Measurements from ENCODE around the gene SOX4. TPM values are rescaled to one million over a fixed set of nuclear protein-coding genes. Genes with fewer than 3 reads are reported as not detected.
A peak's percentile ranks its signal among the peaks of the same experiment; 100 is the strongest.

The SOX4 gene
- total and polyA plus RNA-seq, 5 experiments from 2014 or later = 1.0 to 2.0 (median 1.4) TPM

GRCh38 chr6:21595285-21596144 is 2.0 kb downstream of the SOX4 start:
- peak; percentile 17 to 31 for ATAC-seq
- POLR2A ChIA-PET = interaction anchor here (0.5 to 1.2 kb wide), 2 partner anchors 158 to 1276 kb away, joined by 3 read pairs; no protein-coding TSS in a partner anchor
- Mint-ChIP-seq H3K4me3 (peak overlapping the region in 9 of 10 donors; percentile 83 to 96 (median 91)), H3K4me1 (peaks cover 12 to 36% (median 26%) of the 10 kb centered on the region in 4 donors), H3K27ac (peak overlapping the region; percentile 60 to 93 (median 90)), H3K36me3 (peaks cover 0 to 3% (median 0%) of the 10 kb centered on the region in 3 donors), H3K9me3 (peaks cover 0 to 2% (median 0%) of the 10 kb centered on the region in 9 donors), H3K27me3 (peaks cover 4 to 24% (median 16%) of the 10 kb centered on the region in 5 donors)
- peak in 8 of 10 donors; percentile 12 to 50 (median 30) for DNase-seq

- Mint-ChIP-seq H3K36me3 (peaks cover 0 to 3% (median 0%) of the 10 kb centered on the region in 3 donors), H3K4me3 (peak overlapping the region in 9 of 10 donors; percentile 83 to 96 (median 91)), H3K27me3 (peaks cover 6 to 29% (median 16%) of the 10 kb centered on the region in 5 donors), H3K4me1 (peaks cover 12 to 36% (median 26%) of the 10 kb centered on the region in 4 donors), H3K27ac (peak overlapping the region; percentile 60 to 93 (median 90)), H3K9me3 (peaks cover 0 to 2% (median 0%) of the 10 kb centered on the region in 9 donors)
- peak in 1 of 2 donors; percentile 18 for ATAC-seq
- DNase-seq = peak in 8 of 10 donors; percentile 6 to 48 (median 30)
- POLR2A ChIA-PET = no interaction called here
Observed at GRCh38 chr6:21596145-21596948, 2.8 kb downstream of the SOX4 start.

GRCh38 chr6:21596949-21597682 is 3.6 kb downstream of the SOX4 start:
- H3K27ac Mint-ChIP-seq = peak overlapping the region; percentile 4 to 93 (median 76)
- peaks cover 0 to 3% (median 0%) of the 10 kb centered on the region in 3 donors for H3K36me3 Mint-ChIP-seq
- H3K27me3 Mint-ChIP-seq = peaks cover 13 to 33% (median 22%) of the 10 kb centered on the region in 5 donors
- peaks cover 12 to 36% (median 26%) of the 10 kb centered on the region in 4 donors for H3K4me1 Mint-ChIP-seq
- ATAC-seq = no peak
- DNase-seq = peak in 3 of 10 donors; percentile 36 to 44 (median 38)
- peak overlapping the region in 9 of 10 donors; percentile 83 to 96 (median 91) for H3K4me3 Mint-ChIP-seq
- peaks cover 0 to 2% (median 0%) of the 10 kb centered on the region in 9 donors for H3K9me3 Mint-ChIP-seq
- POLR2A ChIA-PET = no interaction called here

GRCh38 chr6:21597801-21598673 is 4.5 kb downstream of the SOX4 start:
- Mint-ChIP-seq H3K36me3 (peaks cover 0 to 3% (median 0%) of the 10 kb centered on the region in 3 donors), H3K4me1 (peaks cover 12 to 37% (median 26%) of the 10 kb centered on the region in 4 donors), H3K27ac (peak overlapping the region in 3 of 10 donors; percentile 4 to 85 (median 52)), H3K27me3 (peaks cover 16 to 35% (median 22%) of the 10 kb centered on the region in 5 donors), H3K9me3 (peaks cover 0 to 2% (median 0%) of the 10 kb centered on the region in 9 donors), H3K4me3 (peak overlapping the region in 9 of 10 donors; percentile 30 to 92 (median 67))
- DNase-seq (peak in 1 of 10 donors; percentile 15), ATAC-seq (no peak)
- POLR2A ChIA-PET = interaction anchor here (0.7 to 1.0 kb wide), 2 partner anchors 9 to 11 kb away, joined by 5 to 11 read pairs; no protein-coding TSS in a partner anchor

- Mint-ChIP-seq H3K9me3 (peaks cover 0 to 2% (median 0%) of the 10 kb centered on the region in 9 donors), H3K4me1 (peaks cover 12 to 43% (median 26%) of the 10 kb centered on the region in 4 donors), H3K36me3 (peaks cover 0 to 3% (median 0%) of the 10 kb centered on the region in 3 donors), H3K27ac (peak overlapping the region in 2 of 10 donors; percentile 4 to 52), H3K27me3 (peaks cover 16 to 35% (median 22%) of the 10 kb centered on the region in 5 donors), H3K4me3 (peak overlapping the region in 6 of 10 donors; percentile 29 to 92 (median 70))
- DNase-seq (no peak), ATAC-seq (no peak)
- POLR2A ChIA-PET = interaction anchor here (0.7 to 1.0 kb wide), 2 partner anchors 10 to 11 kb away, joined by 5 to 11 read pairs; no protein-coding TSS in a partner anchor
Observed at GRCh38 chr6:21598674-21599023, 5.1 kb downstream of the SOX4 start.

GRCh38 chr6:21599051-21599696 is 5.6 kb downstream of the SOX4 start:
- Mint-ChIP-seq H3K36me3 (peaks cover 0 to 3% (median 0%) of the 10 kb centered on the region in 3 donors), H3K27me3 (peaks cover 16 to 35% (median 22%) of the 10 kb centered on the region in 5 donors), H3K9me3 (peaks cover 0 to 2% (median 0%) of the 10 kb centered on the region in 9 donors), H3K4me3 (peak overlapping the region in 1 of 10 donors; percentile 75), H3K27ac (peak overlapping the region in 1 of 10 donors; percentile 4), H3K4me1 (peaks cover 12 to 47% (median 26%) of the 10 kb centered on the region in 4 donors)
- ATAC-seq = no peak
- POLR2A ChIA-PET = interaction anchor here (0.7 to 1.0 kb wide), 2 partner anchors 10 to 12 kb away, joined by 5 to 11 read pairs; no protein-coding TSS in a partner anchor
- no peak for DNase-seq

- no peak for ATAC-seq
- Mint-ChIP-seq H3K36me3 (peaks cover 0 to 3% (median 0%) of the 10 kb centered on the region in 3 donors), H3K4me3 (no peak overlapping the region), H3K27me3 (peaks cover 20 to 35% (median 22%) of the 10 kb centered on the region in 5 donors), H3K9me3 (no peaks in the 10 kb centered on the region), H3K4me1 (peaks cover 8 to 38% (median 15%) of the 10 kb centered on the region in 4 donors), H3K27ac (no peak overlapping the region)
- DNase-seq = no peak
- POLR2A ChIA-PET = interaction anchor here (0.5 kb wide), 2 partner anchors 249 to 459 kb away, joined by 3 to 4 read pairs; no protein-coding TSS in a partner anchor
Observed at GRCh38 chr6:21601339-21601923, 7.9 kb downstream of the SOX4 start.

GRCh38 chr6:21601932-21602390 is 8.4 kb downstream of the SOX4 start:
- Mint-ChIP-seq H3K36me3 (peaks cover 0 to 3% (median 0%) of the 10 kb centered on the region in 3 donors), H3K4me3 (no peak overlapping the region), H3K27me3 (peaks cover 18 to 32% (median 22%) of the 10 kb centered on the region in 5 donors), H3K4me1 (peaks cover 4 to 33% (median 10%) of the 10 kb centered on the region in 4 donors), H3K9me3 (no peaks in the 10 kb centered on the region), H3K27ac (peak overlapping the region in 1 of 10 donors; percentile 27)
- no peak for DNase-seq
- ATAC-seq = no peak
- POLR2A ChIA-PET = interaction anchor here (0.5 kb wide), 1 partner anchor 249 kb away, joined by 4 read pairs; no protein-coding TSS in a partner anchor

GRCh38 chr6:21603082-21603952 is 9.8 kb downstream of the SOX4 start:
- no peaks in the 10 kb centered on the region for H3K9me3 Mint-ChIP-seq
- peaks cover 0 to 3% (median 0%) of the 10 kb centered on the region in 3 donors for H3K36me3 Mint-ChIP-seq
- no peak overlapping the region for H3K27ac Mint-ChIP-seq
- DNase-seq = no peak
- H3K27me3 Mint-ChIP-seq = peaks cover 14 to 28% (median 22%) of the 10 kb centered on the region in 5 donors
- POLR2A ChIA-PET = no interaction called here
- peak overlapping the region in 1 of 10 donors; percentile 20 for H3K4me3 Mint-ChIP-seq
- H3K4me1 Mint-ChIP-seq = peaks cover 0 to 26% (median 4%) of the 10 kb centered on the region in 4 donors
- ATAC-seq = no peak
